ENCODE measurements around the gene ASTL.

- no peak for TF ChIP-seq EP300 (IDR thresholded peaks at IDR 0.05; ENCODE audit: borderline replicate concordance)
- no peak for TF ChIP-seq YY1 (IDR thresholded peaks at IDR 0.05; ENCODE audit: low read depth)
- TF ChIP-seq CEBPB (IDR thresholded peaks at IDR 0.05) = no peak
- TF ChIP-seq, protein P1, sequence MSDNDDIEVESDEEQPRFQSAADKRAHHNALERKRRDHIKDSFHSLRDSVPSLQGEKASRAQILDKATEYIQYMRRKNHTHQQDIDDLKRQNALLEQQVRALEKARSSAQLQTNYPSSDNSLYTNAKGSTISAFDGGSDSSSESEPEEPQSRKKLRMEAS (IDR thresholded peaks at IDR 0.05) = no peak
- TF ChIP-seq FOXM1 (IDR thresholded peaks at IDR 0.05; ENCODE audit: borderline replicate concordance, low read depth) = no peak
- TF ChIP-seq TAF1 (IDR thresholded peaks at IDR 0.05; ENCODE audit: low read depth) = no peak
- no peak for TF ChIP-seq EGR1 (IDR thresholded peaks at IDR 0.05)
- no peak for TF ChIP-seq RAD21 (IDR thresholded peaks at IDR 0.05; ENCODE audit: low read depth)
- TF ChIP-seq, protein P2, sequence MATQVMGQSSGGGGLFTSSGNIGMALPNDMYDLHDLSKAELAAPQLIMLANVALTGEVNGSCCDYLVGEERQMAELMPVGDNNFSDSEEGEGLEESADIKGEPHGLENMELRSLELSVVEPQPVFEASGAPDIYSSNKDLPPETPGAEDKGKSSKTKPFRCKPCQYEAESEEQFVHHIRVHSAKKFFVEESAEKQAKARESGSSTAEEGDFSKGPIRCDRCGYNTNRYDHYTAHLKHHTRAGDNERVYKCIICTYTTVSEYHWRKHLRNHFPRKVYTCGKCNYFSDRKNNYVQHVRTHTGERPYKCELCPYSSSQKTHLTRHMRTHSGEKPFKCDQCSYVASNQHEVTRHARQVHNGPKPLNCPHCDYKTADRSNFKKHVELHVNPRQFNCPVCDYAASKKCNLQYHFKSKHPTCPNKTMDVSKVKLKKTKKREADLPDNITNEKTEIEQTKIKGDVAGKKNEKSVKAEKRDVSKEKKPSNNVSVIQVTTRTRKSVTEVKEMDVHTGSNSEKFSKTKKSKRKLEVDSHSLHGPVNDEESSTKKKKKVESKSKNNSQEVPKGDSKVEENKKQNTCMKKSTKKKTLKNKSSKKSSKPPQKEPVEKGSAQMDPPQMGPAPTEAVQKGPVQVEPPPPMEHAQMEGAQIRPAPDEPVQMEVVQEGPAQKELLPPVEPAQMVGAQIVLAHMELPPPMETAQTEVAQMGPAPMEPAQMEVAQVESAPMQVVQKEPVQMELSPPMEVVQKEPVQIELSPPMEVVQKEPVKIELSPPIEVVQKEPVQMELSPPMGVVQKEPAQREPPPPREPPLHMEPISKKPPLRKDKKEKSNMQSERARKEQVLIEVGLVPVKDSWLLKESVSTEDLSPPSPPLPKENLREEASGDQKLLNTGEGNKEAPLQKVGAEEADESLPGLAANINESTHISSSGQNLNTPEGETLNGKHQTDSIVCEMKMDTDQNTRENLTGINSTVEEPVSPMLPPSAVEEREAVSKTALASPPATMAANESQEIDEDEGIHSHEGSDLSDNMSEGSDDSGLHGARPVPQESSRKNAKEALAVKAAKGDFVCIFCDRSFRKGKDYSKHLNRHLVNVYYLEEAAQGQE (IDR thresholded peaks at IDR 0.05; ENCODE audit: low read depth) = no peak
- TF ChIP-seq TEAD4 (IDR thresholded peaks at IDR 0.05) = no peak
- no peak for TF ChIP-seq ZBTB7A (IDR thresholded peaks at IDR 0.05; ENCODE audit: low read depth)
- TF ChIP-seq TCF12 (IDR thresholded peaks at IDR 0.05; ENCODE audit: low read depth) = no peak
Measured at GRCh38 chr2:96163415-96163767, 25.1 kb upstream of the ASTL start.
